ENCODE results near the gene G3BP2.

DNA sequence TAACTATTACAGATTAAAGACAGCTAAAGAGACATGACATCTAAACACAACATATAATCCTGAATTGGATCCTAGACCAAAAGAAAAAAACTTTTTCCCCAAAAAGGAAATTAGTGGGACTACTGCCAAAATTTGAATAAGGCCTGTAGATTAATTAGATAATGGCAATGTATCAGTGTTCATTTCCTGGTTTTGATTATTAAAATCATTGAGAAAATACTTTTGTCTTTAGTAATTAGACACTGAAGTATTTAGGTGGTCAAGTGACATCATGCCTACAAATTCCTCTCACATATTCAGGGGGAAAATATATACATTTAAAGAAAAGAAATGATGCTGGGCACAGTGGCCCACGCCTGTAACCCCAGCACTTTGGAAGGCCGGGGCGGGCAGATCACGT lies 40.8 kb upstream of the G3BP2 start:
- no peak for TF ChIP-seq CTCF (conservative IDR thresholded peaks at IDR 0.05; ENCODE audit: low read depth in 2 of 2)
- no peak for TF ChIP-seq EZH2 (IDR thresholded peaks at IDR 0.05; ENCODE audit: low read depth, unreplicated experiment)
- no peak for TF ChIP-seq STAT1 (IDR thresholded peaks at IDR 0.05; ENCODE audit: unreplicated experiment)
- no peak for TF ChIP-seq JUNB (IDR thresholded peaks at IDR 0.05; ENCODE audit: unreplicated experiment)
- TF ChIP-seq POLR2AphosphoS5 (IDR thresholded peaks at IDR 0.05; ENCODE audit: low read depth): no peak
- TF ChIP-seq, protein P1, sequence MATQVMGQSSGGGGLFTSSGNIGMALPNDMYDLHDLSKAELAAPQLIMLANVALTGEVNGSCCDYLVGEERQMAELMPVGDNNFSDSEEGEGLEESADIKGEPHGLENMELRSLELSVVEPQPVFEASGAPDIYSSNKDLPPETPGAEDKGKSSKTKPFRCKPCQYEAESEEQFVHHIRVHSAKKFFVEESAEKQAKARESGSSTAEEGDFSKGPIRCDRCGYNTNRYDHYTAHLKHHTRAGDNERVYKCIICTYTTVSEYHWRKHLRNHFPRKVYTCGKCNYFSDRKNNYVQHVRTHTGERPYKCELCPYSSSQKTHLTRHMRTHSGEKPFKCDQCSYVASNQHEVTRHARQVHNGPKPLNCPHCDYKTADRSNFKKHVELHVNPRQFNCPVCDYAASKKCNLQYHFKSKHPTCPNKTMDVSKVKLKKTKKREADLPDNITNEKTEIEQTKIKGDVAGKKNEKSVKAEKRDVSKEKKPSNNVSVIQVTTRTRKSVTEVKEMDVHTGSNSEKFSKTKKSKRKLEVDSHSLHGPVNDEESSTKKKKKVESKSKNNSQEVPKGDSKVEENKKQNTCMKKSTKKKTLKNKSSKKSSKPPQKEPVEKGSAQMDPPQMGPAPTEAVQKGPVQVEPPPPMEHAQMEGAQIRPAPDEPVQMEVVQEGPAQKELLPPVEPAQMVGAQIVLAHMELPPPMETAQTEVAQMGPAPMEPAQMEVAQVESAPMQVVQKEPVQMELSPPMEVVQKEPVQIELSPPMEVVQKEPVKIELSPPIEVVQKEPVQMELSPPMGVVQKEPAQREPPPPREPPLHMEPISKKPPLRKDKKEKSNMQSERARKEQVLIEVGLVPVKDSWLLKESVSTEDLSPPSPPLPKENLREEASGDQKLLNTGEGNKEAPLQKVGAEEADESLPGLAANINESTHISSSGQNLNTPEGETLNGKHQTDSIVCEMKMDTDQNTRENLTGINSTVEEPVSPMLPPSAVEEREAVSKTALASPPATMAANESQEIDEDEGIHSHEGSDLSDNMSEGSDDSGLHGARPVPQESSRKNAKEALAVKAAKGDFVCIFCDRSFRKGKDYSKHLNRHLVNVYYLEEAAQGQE (IDR thresholded peaks at IDR 0.05; ENCODE audit: unreplicated experiment): no peak
- TF ChIP-seq NANOG (IDR thresholded peaks at IDR 0.05; ENCODE audit: borderline replicate concordance): no peak
- TF ChIP-seq ETS1 (IDR thresholded peaks at IDR 0.05): no peak
- no peak for TF ChIP-seq EZH2phosphoT487 (IDR thresholded peaks at IDR 0.05; ENCODE audit: unreplicated experiment)
- no peak for TF ChIP-seq ZNF114 (CRISPR knock-in tag; IDR thresholded peaks at IDR 0.05)
- TF ChIP-seq ZNF462 (CRISPR knock-in tag; IDR thresholded peaks at IDR 0.05): no peak
